Mesodermal cell (in vitro differentiated cells): ENCODE results near the gene CENPM. TPM values are rescaled to one million over a fixed set of nuclear protein-coding genes. Genes with fewer than 3 reads are reported as not detected.

Experiments
- H3K27ac ChIP-seq: 2 replicates; pipeline ENCODE4 v1.7.0; 2013; ENCODE audit warnings: mild to moderate bottlenecking, low read depth, low read length, moderate library complexity; ENCODE audit not compliant: severe bottlenecking
- H3K36me3 ChIP-seq: 2 replicates; pipeline ENCODE4 v1.7.1; 2013; ENCODE audit warnings: mild to moderate bottlenecking, low read length, moderate library complexity; ENCODE audit not compliant: control insufficient read depth, insufficient read depth
- H3K4me1 ChIP-seq: one replicate; pipeline ENCODE4 v1.7.1; 2013; ENCODE audit warnings: mild to moderate bottlenecking, low read length; ENCODE audit not compliant: insufficient read depth, control insufficient read depth, poor library complexity, severe bottlenecking
- H3K4me3 ChIP-seq: 2 replicates; pipeline ENCODE4 v1.7.0; 2013; ENCODE audit warnings: low read length, control low read depth, mild to moderate bottlenecking; ENCODE audit not compliant: insufficient read depth, poor library complexity, severe bottlenecking; ENCODE audit errors: extremely low read depth
- H3K9me3 ChIP-seq: 2 replicates; pipeline ENCODE4 v1.7.1; 2013; ENCODE audit warnings: mild to moderate bottlenecking, low read length, moderate library complexity; ENCODE audit not compliant: control insufficient read depth
- WGBS, 2 experiments: methylation state at CpG; one replicate each; pipeline ENCODE4 v1.1.5; 2013; ENCODE audit warnings: missing lambda C conversion rate in 2 of 2; ENCODE audit not compliant: insufficient coverage in 2 of 2; 5-methylcytosine and 5-hydroxymethylcytosine counted together
- polyA plus RNA-seq, 2 experiments: library from polyadenylated mRNA; stranded (reverse); fragments of 50-300 nt; gene quantifications; one replicate each; pipeline ENCODE4 v1.2.3, GENCODE V29; 2013

The CENPM gene
- 14.5 TPM for polyA plus RNA-seq (2013, experiment 1 of 2)
- 14.1 TPM for polyA plus RNA-seq (2013, experiment 2 of 2)

- Histone ChIP-seq H3K4me3 (peak within 1 kb of the TSS; percentile 62), H3K27ac (peak within 1 kb of the TSS; percentile 43), H3K36me3 (peaks cover 28% of the 10 kb centered on the region), H3K4me1 (peaks cover 3% of the 10 kb centered on the region), H3K9me3 (no peaks in the 10 kb centered on the region)
- 2% methylated on average over 55 to 56 of the region's 56 CpGs for WGBS, 2 experiments
These were observed at the start of gene CENPM for GRCh38 chr22:41946629-41947423. Gene CENPM, minus strand, starts transcription at chr22:41947152. Its CDS starts 76 bp downstream, at chr22:41947076.

GRCh38 chr22:41995211-41995610 is 48.3 kb upstream of the CENPM start:
- Histone ChIP-seq H3K4me3 (no peak overlapping the region), H3K9me3 (no peaks in the 10 kb centered on the region), H3K4me1 (no peaks in the 10 kb centered on the region), H3K36me3 (no peaks in the 10 kb centered on the region), H3K27ac (no peak overlapping the region)
- WGBS, 2 experiments = 86 to 96% methylated on average over 2 to 3 of the region's 3 CpGs

- Histone ChIP-seq H3K36me3 (no peaks in the 10 kb centered on the region), H3K4me1 (no peaks in the 10 kb centered on the region), H3K9me3 (no peaks in the 10 kb centered on the region), H3K4me3 (no peak overlapping the region), H3K27ac (no peak overlapping the region)
- 94 to 97% methylated on average over 5 of the region's 5 CpGs for WGBS, 2 experiments
These were observed 45.5 kb upstream of the CENPM start for GRCh38 chr22:41992496-41992895.

GRCh38 chr22:41991111-41991510 is 44.2 kb upstream of the CENPM start:
- Histone ChIP-seq H3K9me3 (no peaks in the 10 kb centered on the region), H3K36me3 (no peaks in the 10 kb centered on the region), H3K27ac (no peak overlapping the region), H3K4me3 (no peak overlapping the region), H3K4me1 (no peaks in the 10 kb centered on the region)
- 95 to 100% methylated on average over 5 to 6 of the region's 7 CpGs for WGBS, 2 experiments

GRCh38 chr22:41989246-41989645 is 42.3 kb upstream of the CENPM start:
- no peaks in the 10 kb centered on the region for H3K4me1 ChIP-seq
- no peak overlapping the region for H3K4me3 ChIP-seq
- 87 to 95% methylated on average over 3 to 4 of the region's 4 CpGs for WGBS, 2 experiments
- H3K27ac ChIP-seq = no peak overlapping the region
- H3K36me3 ChIP-seq = no peaks in the 10 kb centered on the region
- no peaks in the 10 kb centered on the region for H3K9me3 ChIP-seq

- WGBS, 2 experiments = 89 to 100% methylated on average over 1 to 5 of the region's 5 CpGs
- Histone ChIP-seq H3K4me3 (no peak overlapping the region), H3K9me3 (no peaks in the 10 kb centered on the region), H3K4me1 (no peaks in the 10 kb centered on the region), H3K27ac (no peak overlapping the region), H3K36me3 (no peaks in the 10 kb centered on the region)
These were observed 40.3 kb upstream of the CENPM start for GRCh38 chr22:41987276-41987675.

GRCh38 chr22:41983513-41984405 is 36.8 kb upstream of the CENPM start:
- no peaks in the 10 kb centered on the region for H3K4me1 ChIP-seq
- 87 to 88% methylated on average over 3 to 6 of the region's 6 CpGs for WGBS, 2 experiments
- no peaks in the 10 kb centered on the region for H3K9me3 ChIP-seq
- H3K36me3 ChIP-seq = no peaks in the 10 kb centered on the region
- no peak overlapping the region for H3K4me3 ChIP-seq
- no peak overlapping the region for H3K27ac ChIP-seq

- H3K4me3 ChIP-seq = no peak overlapping the region
- H3K9me3 ChIP-seq = no peaks in the 10 kb centered on the region
- H3K4me1 ChIP-seq = no peaks in the 10 kb centered on the region
- WGBS, 2 experiments = 88 to 90% methylated on average over 4 to 5 of the region's 5 CpGs
- H3K27ac ChIP-seq = no peak overlapping the region
- no peaks in the 10 kb centered on the region for H3K36me3 ChIP-seq
These were observed 35.9 kb upstream of the CENPM start for GRCh38 chr22:41982865-41983264.

- H3K36me3 ChIP-seq = no peaks in the 10 kb centered on the region
- H3K4me3 ChIP-seq = no peak overlapping the region
- peaks cover 5% of the 10 kb centered on the region for H3K4me1 ChIP-seq
- H3K9me3 ChIP-seq = no peaks in the 10 kb centered on the region
- WGBS, 2 experiments = 88 to 91% methylated on average over 4 to 8 of the region's 9 CpGs
- H3K27ac ChIP-seq = no peak overlapping the region
These were observed 32.7 kb upstream of the CENPM start for GRCh38 chr22:41979423-41980250.

- Histone ChIP-seq H3K4me1 (peaks cover 5% of the 10 kb centered on the region), H3K4me3 (no peak overlapping the region), H3K27ac (no peak overlapping the region), H3K36me3 (no peaks in the 10 kb centered on the region), H3K9me3 (no peaks in the 10 kb centered on the region)
- WGBS, 2 experiments = 100% methylated on average over 1 of the region's 1 CpG; no CpG with 5 or more reads in 1 of the 2 experiments
These were observed 31.8 kb upstream of the CENPM start for GRCh38 chr22:41978732-41979131.
